IPS DF 4.7 (cell line): ENCODE data around the gene GAK.
"Not testable (repeated sequence)": the region's sequence is repeated elsewhere in the genome, so short reads cannot be mapped to it uniquely, and the experiment has no call there.

ENCODE experiments used
- DNase-seq: peaks from one replicate; pipeline ENCODE4 v3.0.0-alpha.2; 2013; ENCODE audit warnings: low spot score; ENCODE audit errors: extremely low read depth

The GAK gene

DNA sequence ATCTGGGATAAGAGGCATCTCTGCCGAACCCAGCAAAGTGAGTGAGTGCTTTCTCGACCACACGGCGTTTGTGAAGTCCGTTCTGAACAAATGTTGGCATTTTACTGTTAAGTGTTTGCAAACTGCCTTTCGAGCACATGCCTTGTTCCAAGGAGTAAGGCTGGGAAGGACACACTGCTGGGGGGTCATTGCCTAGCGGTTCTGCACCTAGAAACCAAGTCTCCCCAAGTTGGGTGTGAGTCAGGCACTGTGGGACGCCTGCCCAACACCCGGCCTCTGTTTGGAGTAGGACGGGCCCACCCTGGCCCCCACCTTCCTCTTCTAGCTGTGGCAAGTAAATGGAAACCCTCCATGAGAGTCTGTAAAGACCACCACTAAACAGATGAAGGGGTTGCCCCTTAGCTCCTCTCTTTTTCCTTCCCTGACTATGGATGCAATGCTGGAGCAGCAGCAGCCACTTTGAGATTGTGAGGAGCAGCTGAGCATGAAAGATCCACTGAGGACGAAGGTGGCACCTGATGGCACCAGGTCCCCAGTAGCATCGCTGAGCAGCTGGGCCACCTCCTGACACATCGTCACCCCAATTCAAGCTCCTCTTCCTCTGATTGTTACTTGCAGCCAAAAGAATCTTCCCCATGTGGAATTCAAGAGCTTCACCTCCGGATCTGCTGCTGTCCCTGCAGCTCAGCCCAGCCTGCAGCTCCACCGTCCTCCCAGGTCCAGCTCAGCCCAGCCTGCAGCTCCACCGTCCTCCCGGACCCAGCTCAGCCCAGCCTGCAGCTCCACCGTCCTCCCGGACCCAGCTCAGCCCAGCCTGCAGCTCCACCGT is 112.5 kb downstream of the GAK start:
- DNase-seq, result no peak

DNA sequence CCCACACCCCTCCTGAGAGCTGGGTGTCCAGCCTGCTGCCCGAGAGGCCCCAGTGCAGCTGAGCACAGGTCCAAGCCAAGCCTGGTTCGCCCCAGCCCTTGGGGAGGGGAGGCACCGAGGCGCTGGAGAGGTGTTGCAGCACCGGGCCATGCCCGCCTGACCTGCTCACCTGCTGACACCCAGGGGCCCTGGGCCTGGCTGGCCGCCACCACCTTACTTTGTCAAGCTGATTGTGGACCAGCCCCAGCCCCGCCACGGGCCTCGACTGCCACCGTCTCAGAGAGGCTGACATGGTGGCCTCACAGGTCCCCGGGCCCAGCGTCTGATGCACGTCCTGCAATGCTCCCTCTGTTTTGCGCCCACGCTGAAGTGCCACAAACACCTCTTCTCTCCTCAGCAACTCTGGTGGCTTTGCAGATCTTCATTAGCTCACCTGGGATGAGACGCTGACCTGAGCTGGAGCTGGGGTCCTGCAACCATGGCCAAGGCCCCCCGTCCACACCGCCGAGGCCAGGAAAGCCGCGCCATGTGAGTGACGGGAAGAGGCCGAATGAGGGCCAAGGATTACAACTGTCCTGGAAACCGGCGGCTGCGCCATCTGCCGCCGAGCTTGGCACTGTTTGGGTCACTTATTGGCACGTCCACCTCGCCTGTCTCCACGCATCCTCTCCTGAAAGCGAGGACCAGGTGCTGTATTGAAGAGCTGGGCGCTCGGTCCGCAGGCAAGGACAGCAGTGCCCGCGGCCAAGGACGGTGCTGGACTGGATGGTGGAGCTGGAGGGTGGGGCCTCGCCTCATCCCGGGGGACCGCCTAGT is 113.8 kb downstream of the GAK start:
- DNase-seq, result no peak

- DNase-seq, result no peak
Measured at GRCh38 chr4:815464-816146, 116.5 kb downstream of the GAK start.

DNA sequence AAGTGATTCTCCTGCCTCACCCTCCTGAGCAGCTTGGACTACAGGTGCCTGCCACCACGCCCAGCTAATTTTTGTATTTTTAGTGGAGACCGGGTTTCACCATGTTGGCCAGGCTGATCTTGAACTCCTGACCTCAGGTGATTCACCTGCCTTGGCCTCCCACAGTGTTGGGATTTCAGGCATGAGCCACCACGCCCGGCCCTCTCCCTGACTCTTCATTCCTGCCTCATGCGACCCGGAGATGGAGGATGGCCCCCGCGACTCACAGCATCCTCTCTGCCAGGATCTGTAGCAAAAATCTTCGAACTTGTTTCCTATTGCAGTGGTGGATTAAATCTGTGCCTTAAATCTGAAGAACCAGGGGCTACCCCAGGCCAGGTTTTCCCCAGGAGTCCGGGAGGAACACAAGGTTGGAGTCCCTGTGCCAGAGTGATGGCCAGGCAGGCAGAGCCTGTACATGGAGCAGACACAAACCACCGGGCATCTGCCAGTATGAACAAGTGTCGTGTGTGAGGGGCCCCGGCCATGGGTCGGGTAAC is 117.7 kb downstream of the GAK start:
- DNase-seq, result no peak

DNA sequence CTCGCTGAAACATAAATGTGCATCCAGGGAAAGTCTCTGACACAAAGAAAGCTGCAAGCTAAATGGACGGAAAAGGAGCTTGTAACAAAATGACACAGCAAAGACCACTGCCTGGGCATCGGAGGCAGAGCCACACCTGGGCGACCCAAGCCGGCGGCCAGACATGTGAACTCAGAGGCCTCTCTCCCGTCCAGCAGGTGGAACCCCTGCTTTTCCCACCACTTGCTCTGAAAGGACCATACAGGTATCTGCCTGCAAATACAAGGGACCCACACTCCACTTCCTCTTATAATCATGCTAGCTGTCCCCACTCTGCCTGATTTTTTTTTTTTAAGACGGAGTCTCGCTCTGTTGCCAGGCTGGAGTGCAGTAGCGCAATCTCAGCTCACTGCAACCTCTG is 118.2 kb downstream of the GAK start:
- no peak for DNase-seq

- DNase-seq, result no peak
Measured at GRCh38 chr4:808860-809570, 123.1 kb downstream of the GAK start.

DNA sequence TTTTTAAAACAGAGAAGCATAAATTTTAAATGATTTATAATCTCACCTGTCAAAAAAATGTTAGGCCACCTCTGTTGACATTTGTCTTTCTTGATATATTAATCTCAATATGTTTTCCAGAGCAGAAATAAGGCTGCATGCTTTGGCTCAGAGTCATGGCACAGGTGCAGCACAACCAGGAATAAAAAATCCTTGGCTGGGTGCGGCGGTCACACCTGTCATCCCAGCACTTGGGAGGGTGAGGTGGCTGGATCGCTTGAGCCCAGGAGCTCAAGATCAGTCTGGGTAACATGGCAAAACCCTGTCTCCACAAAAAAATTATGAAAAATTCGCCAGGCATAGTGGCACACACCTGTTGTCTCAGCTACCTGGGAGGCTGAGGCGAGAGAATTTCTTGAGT is 124.3 kb downstream of the GAK start:
- DNase-seq, result no peak

- DNase-seq, result not testable (repeated sequence)
Measured at GRCh38 chr4:806979-807378, 125.1 kb downstream of the GAK start.

DNA sequence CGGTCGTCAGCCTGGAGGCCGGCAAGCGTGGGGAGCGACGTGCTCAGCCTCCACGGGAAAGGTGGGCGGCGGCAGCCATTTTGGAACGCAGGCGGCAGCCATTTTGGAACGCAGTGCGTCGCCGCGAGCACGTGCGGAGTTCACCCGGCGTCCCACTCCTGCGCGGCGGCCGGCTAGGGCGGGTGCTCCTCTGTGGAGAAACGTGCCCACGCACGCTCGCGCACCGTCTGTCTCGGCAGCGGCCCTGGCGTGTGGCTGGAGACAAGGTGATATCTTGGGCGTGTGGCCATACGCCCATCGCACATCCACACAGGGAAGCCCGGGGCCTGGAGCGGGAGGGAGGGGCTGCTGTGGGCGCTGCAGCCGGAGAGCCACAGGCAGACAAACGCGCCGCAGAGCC is 127.3 kb downstream of the GAK start:
- DNase-seq, result no peak

DNA sequence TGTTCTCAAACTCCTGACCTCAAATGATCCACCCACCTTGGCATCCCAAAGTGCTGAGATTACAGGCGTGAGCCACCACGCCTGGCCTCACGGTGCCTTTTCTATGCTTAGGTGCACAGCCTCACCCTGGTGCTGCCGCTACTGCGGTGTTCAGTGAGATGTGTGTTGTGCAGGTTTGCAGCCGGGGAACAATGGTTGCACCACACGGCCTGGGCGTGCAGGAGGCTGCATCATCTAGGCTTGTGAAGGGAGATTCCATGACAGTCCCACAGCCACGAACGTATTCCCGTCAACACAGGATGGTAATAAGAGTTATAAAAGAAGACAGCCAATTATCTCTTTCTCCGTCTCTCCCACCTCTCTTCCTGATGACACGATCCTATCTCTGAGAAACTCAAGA is 128.2 kb downstream of the GAK start:
- DNase-seq, result no peak

- no peak for DNase-seq
Measured at GRCh38 chr4:801436-802124, 130.5 kb downstream of the GAK start.
